B cell (primary cell): Measurements from ENCODE around the gene HS3ST6. TPM values are rescaled to one million over a fixed set of nuclear protein-coding genes. Genes with fewer than 3 reads are reported as not detected.

Experiments used
- ATAC-seq: fragments of 200-7000 bp; cut with Tn5 transposase; one replicate; pipeline ENCODE4 v1.10.0; 2021; ENCODE audit warnings: low read depth, mild to moderate bottlenecking, moderate number of reproducible peaks, moderate library complexity
- CTCF ChIA-PET: fragments of 350-600 bp; sonication (Branson Sonifier 250); formaldehyde crosslinking; loops from one replicate; lab custom pipeline; 2021; ENCODE audit warnings: antibody characterized with exemption, inconsistent platforms; lab: Charles Lee
- POLR2A ChIA-PET: fragments of 350-600 bp; sonication (Branson Sonifier 250); formaldehyde crosslinking; loops from one replicate; lab custom pipeline; 2021; ENCODE audit warnings: antibody characterized with exemption; lab: Charles Lee
- DNase-seq: peaks from one replicate; pipeline ENCODE4 v3.0.0; 2013
- H2AFZ ChIP-seq: 2 replicates; pipeline ENCODE4 v1.6.1; 2012; ENCODE audit warnings: mild to moderate bottlenecking, low read depth, low read length; ENCODE audit not compliant: insufficient read depth, poor library complexity, severe bottlenecking
- H3K27ac ChIP-seq, 2 donors: 1 replicate in 1 of 2; 2 replicates in 1 of 2; pipeline ENCODE4 v1.5.1; 2012 to 2013; ENCODE audit warnings: low read length in 2 of 2, mild to moderate bottlenecking in 2 of 2, moderate library complexity in 1 of 2
- H3K27me3 ChIP-seq, 4 experiments: fragments of 200-600 bp in 1 of 4; sonication (generic) in 1 of 4; replicated peaks in 1 of 4; 1 replicate in 2 of 4; 2 replicates in 2 of 4; pipeline versions ENCODE4 v1.6.1 to v1.7.0; 2013 to 2016; ENCODE audit warnings: low read length in 3 of 4, mild to moderate bottlenecking in 2 of 4, mixed read lengths in 1 of 4, moderate library complexity in 1 of 4; ENCODE audit not compliant: insufficient read depth in 4 of 4, control insufficient read depth in 3 of 4; ENCODE audit errors: control extremely low read depth in 1 of 4
- H3K36me3 ChIP-seq, 2 experiments: replicated peaks in 1 of 2; 1 replicate in 1 of 2; 2 replicates in 1 of 2; pipeline versions ENCODE4 v1.6.1 to v1.7.1; 2013; ENCODE audit warnings: low read length in 1 of 2; ENCODE audit not compliant: insufficient read depth in 2 of 2, control insufficient read depth in 1 of 2; ENCODE audit errors: control extremely low read depth in 1 of 2, extremely low read depth in 1 of 2
- H3K4me1 ChIP-seq, 2 donors: fragments of 200-600 bp in 1 of 2; sonication (generic) in 1 of 2; 1 replicate in 1 of 2; 2 replicates in 1 of 2; pipeline versions ENCODE4 v1.5.1 to v1.6.1; 2013 to 2017; ENCODE audit warnings: low read length in 2 of 2; ENCODE audit not compliant: control insufficient read depth in 2 of 2, insufficient read depth in 2 of 2
- H3K4me2 ChIP-seq: replicated peaks from 2 replicates; pipeline ENCODE3; 2012; ENCODE audit warnings: mild to moderate bottlenecking, low read depth, low read length; ENCODE audit not compliant: poor library complexity, severe bottlenecking
- H3K4me3 ChIP-seq, 5 experiments: fragments of 200-600 bp in 1 of 5; sonication (generic) in 1 of 5; 1 replicate in 3 of 5; 2 replicates in 2 of 5; pipeline versions ENCODE4 v1.5.1 to v1.7.0; 2011 to 2016; ENCODE audit warnings: low read length in 4 of 5, mild to moderate bottlenecking in 4 of 5, low read depth in 2 of 5, control low read depth in 1 of 5, moderate library complexity in 1 of 5; ENCODE audit not compliant: insufficient read depth in 1 of 5; ENCODE audit errors: control extremely low read depth in 1 of 5, extremely low read depth in 1 of 5
- H3K79me2 ChIP-seq: fragments of 200-600 bp; sonication (generic); one replicate; pipeline ENCODE4 v1.6.0; 2016; ENCODE audit warnings: low read length; ENCODE audit not compliant: control insufficient read depth, insufficient read depth
- H3K9ac ChIP-seq: fragments of 200-600 bp; sonication (generic); 2 replicates; pipeline ENCODE4 v1.6.1; 2017; ENCODE audit warnings: mild to moderate bottlenecking, low read length, moderate library complexity
- H3K9me3 ChIP-seq, 3 donors: one replicate each; pipeline versions ENCODE4 v1.6.1 to v1.7.1; 2013; ENCODE audit warnings: low read length in 2 of 3; ENCODE audit not compliant: control insufficient read depth in 2 of 3, insufficient read depth in 1 of 3; ENCODE audit errors: control extremely low read depth in 1 of 3
- H4K20me1 ChIP-seq: 2 replicates; pipeline ENCODE4 v1.6.0; 2012; ENCODE audit warnings: mild to moderate bottlenecking, low read length; ENCODE audit not compliant: insufficient read depth, control insufficient read depth, poor library complexity, severe bottlenecking
- H3K27ac Mint-ChIP-seq: one replicate; pipeline ENCODE4 v1.8.0; 2021; ENCODE audit warnings: mixed read lengths
- H3K27me3 Mint-ChIP-seq: one replicate; pipeline ENCODE4 v1.8.0; 2021; ENCODE audit warnings: mixed read lengths
- H3K4me1 Mint-ChIP-seq: one replicate; pipeline ENCODE4 v1.8.0; 2021; ENCODE audit warnings: mixed read lengths
- H3K4me3 Mint-ChIP-seq: one replicate; pipeline ENCODE4 v1.8.0; 2021; ENCODE audit warnings: mixed read lengths
- H3K9me3 Mint-ChIP-seq: one replicate; pipeline ENCODE4 v1.8.0; 2022; ENCODE audit warnings: mixed read lengths; ENCODE audit not compliant: insufficient read depth
- EZH2 ChIP-seq: IDR thresholded peaks from 2 replicates; pipeline ENCODE4 v1.6.1; 2012; ENCODE audit warnings: borderline replicate concordance, low read depth, mild to moderate bottlenecking, moderate library complexity, low read length; ENCODE audit not compliant: insufficient read depth, poor library complexity, severe bottlenecking
- WGBS: methylation state at CpG from one replicate; pipeline ENCODE4 v1.1.5; 2013; ENCODE audit warnings: missing lambda C conversion rate; ENCODE audit not compliant: insufficient coverage; 5-methylcytosine and 5-hydroxymethylcytosine counted together
- intact Hi-C: fragments of 100-400 bp; cut with micrococcal nuclease; formaldehyde crosslinking; loops from one replicate; pipeline ENCODE4 v1.10.0; 2022
- polyA plus RNA-seq: library from polyadenylated mRNA; depleted of rRNA; stranded (reverse); fragments of >200 nt; gene quantifications from 2 replicates; pipeline ENCODE4 v1.2.3, GENCODE V29; 2012
- total RNA-seq, 2 donors: library from RNA; stranded (reverse); fragments of 120-200 nt in 1 of 2; gene quantifications; 1 replicate in 1 of 2; 2 replicates in 1 of 2; pipeline versions ENCODE4 v1.2.3 to v1.2.4, GENCODE V29; 2013 to 2022
- TF ChIP-seq, protein P1 (sequence below): fragments of 200-600 bp; IDR thresholded peaks from one replicate; pipeline ENCODE4 v1.8.0; 2022; ENCODE audit warnings: antibody characterized with exemption, mild to moderate bottlenecking

Gene HS3ST6
- total and polyA plus RNA-seq, 2 donors (not counting 1 experiment from before 2014, with no cell fraction given): not detected

DNA sequence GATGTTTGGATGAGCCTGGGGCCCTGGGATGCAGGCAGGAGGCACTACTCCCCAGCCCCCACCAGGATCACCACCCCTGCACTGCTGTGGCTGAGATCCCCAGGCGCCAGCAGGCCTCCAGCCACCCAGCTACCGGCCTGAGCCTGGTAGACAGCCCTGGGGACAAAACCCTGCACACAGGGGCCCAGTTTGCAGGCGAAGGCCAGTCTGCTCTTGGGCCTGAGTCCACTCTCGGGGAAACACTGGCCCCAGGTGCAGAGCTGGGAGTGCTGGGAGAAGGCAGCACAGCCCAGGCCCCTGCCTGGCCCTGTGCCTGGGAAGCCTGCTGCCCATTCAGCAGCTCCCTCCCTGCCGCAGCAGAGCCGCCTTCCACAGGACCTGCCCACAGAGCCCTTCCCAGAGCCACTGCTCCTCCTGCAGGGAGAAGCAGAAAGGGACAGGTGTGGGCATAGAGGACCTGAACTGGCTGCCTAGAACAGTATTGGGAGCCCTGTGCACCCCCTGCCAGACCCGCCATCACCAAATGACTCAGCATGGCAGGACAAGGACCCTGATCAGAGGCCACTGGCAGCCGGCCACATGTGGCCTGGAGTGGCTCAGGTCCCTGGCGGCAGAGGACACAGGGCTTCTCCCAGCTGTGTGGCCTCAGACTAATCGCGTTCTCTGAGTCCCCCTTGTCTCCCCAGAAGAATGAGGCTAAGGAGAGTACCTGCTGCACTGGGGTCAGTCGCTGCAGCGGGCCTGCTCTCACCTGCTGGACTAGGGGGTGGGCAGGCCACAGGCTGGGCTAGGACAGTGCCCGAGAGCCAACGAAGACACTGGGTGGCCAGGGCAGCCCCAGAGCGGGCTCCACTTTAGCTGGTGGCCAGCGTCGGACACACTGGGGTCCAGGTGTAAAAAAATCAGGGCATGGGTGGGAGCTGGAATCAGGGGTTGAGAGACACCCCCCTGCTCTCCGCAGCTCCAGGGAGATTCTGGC lies 14.1 kb upstream of the HS3ST6 start:
- peaks cover 4 to 10% of the 10 kb centered on the region in 2 donors for H3K4me1 ChIP-seq
- H3K79me2 ChIP-seq: no peaks in the 10 kb centered on the region
- no peaks in the 10 kb centered on the region for H3K36me3 ChIP-seq
- no peak overlapping the region for H3K4me3 ChIP-seq
- Mint-ChIP-seq H3K27ac (no peak overlapping the region), H3K9me3 (no peaks in the 10 kb centered on the region), H3K27me3 (no peaks in the 10 kb centered on the region), H3K4me1 (peaks cover 4% of the 10 kb centered on the region), H3K4me3 (no peak overlapping the region)
- CTCF ChIA-PET: interaction anchor here (0.7 to 1.1 kb wide), 3 partner anchors 8 to 70 kb away, joined by 3 read pairs; no protein-coding TSS in a partner anchor
- H3K9ac ChIP-seq: no peak overlapping the region
- no peak overlapping the region for H3K27ac ChIP-seq
- H2AFZ ChIP-seq: no peak overlapping the region
- 90% methylated on average over 19 of the region's 19 CpGs for WGBS
- no peak for DNase-seq
- TF ChIP-seq, protein P1, sequence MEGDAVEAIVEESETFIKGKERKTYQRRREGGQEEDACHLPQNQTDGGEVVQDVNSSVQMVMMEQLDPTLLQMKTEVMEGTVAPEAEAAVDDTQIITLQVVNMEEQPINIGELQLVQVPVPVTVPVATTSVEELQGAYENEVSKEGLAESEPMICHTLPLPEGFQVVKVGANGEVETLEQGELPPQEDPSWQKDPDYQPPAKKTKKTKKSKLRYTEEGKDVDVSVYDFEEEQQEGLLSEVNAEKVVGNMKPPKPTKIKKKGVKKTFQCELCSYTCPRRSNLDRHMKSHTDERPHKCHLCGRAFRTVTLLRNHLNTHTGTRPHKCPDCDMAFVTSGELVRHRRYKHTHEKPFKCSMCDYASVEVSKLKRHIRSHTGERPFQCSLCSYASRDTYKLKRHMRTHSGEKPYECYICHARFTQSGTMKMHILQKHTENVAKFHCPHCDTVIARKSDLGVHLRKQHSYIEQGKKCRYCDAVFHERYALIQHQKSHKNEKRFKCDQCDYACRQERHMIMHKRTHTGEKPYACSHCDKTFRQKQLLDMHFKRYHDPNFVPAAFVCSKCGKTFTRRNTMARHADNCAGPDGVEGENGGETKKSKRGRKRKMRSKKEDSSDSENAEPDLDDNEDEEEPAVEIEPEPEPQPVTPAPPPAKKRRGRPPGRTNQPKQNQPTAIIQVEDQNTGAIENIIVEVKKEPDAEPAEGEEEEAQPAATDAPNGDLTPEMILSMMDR: no peak
- no peak for TF ChIP-seq EZH2
- H3K27me3 ChIP-seq: peaks cover 0 to 4% (median 0%) of the 10 kb centered on the region in 4 experiments
- no peak overlapping the region for H3K4me2 ChIP-seq
- intact Hi-C loops: no loop called here
- POLR2A ChIA-PET: interaction anchor here (1.4 kb wide), 1 partner anchor 11 kb away, joined by 3 read pairs; the partner anchor contains the start of gene MSRB1
- peaks cover 0 to 4% (median 0%) of the 10 kb centered on the region in 3 donors for H3K9me3 ChIP-seq
- no peaks in the 10 kb centered on the region for H4K20me1 ChIP-seq
- ATAC-seq: no peak

DNA sequence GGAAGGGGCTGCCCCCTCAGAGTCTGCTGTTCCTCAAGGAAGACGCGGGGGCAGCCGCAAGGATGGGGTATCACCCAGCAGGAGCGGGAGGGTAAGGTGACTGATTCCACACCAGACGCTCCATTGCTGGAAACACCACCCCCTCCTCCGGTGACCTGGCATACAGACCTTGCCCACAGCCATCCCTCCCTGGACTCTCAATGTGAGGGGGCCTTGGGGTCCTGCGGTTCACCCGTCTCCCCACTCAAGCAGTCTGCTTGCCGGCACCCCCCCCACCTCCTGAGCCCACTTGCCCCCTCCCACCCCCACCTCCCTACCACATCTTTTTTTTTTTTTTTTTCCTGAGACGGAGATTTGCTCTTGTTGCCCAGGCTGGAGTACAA lies 12.1 kb upstream of the HS3ST6 start:
- ATAC-seq: no peak
- Histone ChIP-seq H4K20me1 (no peaks in the 10 kb centered on the region), H3K36me3 (no peaks in the 10 kb centered on the region), H3K79me2 (no peaks in the 10 kb centered on the region), H2AFZ (peak overlapping the region; percentile 91), H3K27ac (no peak overlapping the region), H3K27me3 (peaks cover 0 to 6% (median 0%) of the 10 kb centered on the region in 4 experiments), H3K9me3 (peaks cover 0 to 4% (median 0%) of the 10 kb centered on the region in 3 donors), H3K4me3 (no peak overlapping the region), H3K4me2 (peak overlapping the region; percentile 96), H3K9ac (no peak overlapping the region), H3K4me1 (peaks cover 4 to 10% of the 10 kb centered on the region in 2 donors)
- H3K4me3 Mint-ChIP-seq: no peak overlapping the region
- WGBS: 100% methylated on average over 3 of the region's 10 CpGs
- no peaks in the 10 kb centered on the region for H3K9me3 Mint-ChIP-seq
- H3K27me3 Mint-ChIP-seq: no peaks in the 10 kb centered on the region
- POLR2A ChIA-PET: no interaction called here
- DNase-seq: no peak
- no peak for TF ChIP-seq EZH2
- TF ChIP-seq, protein P1: no peak
- CTCF ChIA-PET: no interaction called here
- H3K4me1 Mint-ChIP-seq: peaks cover 4% of the 10 kb centered on the region
- no peak overlapping the region for H3K27ac Mint-ChIP-seq
- intact Hi-C loops: no loop called here
